ENCODE measurements around the gene BUB3. TPM values are rescaled to one million over a fixed set of nuclear protein-coding genes. Genes with fewer than 3 reads are reported as not detected.
A peak's percentile ranks its signal among the peaks of the same experiment; 100 is the strongest.

Gene BUB3
- total and polyA plus RNA-seq, 2 of the 8 experiments (the other 6 are each of a cell fraction or from before 2014, with no cell fraction given): 183 to 207 TPM

DNA sequence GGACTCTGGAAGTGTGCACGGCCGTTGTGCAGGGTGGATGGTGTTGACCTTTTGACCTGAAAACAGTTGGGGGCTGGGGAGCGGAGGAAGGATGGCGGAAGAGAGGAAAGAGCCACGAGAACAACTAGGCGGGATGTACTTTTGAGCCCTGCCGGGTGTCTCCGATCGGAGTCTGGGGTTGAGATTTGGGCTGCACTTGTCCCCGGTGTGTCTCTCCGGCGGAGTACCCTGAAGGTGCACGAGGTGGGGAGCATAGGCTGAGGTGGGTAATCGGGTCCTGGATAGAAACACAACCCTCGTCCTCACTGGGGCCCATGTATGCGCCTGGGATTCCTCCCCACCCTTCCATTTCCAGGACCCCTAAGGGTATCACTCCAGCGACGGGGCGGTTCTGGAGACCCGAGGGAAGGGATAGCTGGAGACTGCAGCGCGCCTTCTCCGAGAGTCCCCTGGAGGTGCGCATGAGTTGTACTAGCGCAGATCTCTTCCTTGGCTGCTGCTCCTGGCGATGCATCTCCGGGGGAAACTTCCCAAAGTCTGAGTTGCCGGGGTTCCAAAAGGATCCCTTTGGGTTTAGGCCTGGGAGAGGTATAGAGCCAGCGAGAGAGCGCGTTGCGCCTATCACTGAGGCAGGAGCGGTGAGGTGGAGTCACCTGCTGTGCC is 10.9 kb upstream of the BUB3 start (continued):
- TF ChIP-seq, protein P1, sequence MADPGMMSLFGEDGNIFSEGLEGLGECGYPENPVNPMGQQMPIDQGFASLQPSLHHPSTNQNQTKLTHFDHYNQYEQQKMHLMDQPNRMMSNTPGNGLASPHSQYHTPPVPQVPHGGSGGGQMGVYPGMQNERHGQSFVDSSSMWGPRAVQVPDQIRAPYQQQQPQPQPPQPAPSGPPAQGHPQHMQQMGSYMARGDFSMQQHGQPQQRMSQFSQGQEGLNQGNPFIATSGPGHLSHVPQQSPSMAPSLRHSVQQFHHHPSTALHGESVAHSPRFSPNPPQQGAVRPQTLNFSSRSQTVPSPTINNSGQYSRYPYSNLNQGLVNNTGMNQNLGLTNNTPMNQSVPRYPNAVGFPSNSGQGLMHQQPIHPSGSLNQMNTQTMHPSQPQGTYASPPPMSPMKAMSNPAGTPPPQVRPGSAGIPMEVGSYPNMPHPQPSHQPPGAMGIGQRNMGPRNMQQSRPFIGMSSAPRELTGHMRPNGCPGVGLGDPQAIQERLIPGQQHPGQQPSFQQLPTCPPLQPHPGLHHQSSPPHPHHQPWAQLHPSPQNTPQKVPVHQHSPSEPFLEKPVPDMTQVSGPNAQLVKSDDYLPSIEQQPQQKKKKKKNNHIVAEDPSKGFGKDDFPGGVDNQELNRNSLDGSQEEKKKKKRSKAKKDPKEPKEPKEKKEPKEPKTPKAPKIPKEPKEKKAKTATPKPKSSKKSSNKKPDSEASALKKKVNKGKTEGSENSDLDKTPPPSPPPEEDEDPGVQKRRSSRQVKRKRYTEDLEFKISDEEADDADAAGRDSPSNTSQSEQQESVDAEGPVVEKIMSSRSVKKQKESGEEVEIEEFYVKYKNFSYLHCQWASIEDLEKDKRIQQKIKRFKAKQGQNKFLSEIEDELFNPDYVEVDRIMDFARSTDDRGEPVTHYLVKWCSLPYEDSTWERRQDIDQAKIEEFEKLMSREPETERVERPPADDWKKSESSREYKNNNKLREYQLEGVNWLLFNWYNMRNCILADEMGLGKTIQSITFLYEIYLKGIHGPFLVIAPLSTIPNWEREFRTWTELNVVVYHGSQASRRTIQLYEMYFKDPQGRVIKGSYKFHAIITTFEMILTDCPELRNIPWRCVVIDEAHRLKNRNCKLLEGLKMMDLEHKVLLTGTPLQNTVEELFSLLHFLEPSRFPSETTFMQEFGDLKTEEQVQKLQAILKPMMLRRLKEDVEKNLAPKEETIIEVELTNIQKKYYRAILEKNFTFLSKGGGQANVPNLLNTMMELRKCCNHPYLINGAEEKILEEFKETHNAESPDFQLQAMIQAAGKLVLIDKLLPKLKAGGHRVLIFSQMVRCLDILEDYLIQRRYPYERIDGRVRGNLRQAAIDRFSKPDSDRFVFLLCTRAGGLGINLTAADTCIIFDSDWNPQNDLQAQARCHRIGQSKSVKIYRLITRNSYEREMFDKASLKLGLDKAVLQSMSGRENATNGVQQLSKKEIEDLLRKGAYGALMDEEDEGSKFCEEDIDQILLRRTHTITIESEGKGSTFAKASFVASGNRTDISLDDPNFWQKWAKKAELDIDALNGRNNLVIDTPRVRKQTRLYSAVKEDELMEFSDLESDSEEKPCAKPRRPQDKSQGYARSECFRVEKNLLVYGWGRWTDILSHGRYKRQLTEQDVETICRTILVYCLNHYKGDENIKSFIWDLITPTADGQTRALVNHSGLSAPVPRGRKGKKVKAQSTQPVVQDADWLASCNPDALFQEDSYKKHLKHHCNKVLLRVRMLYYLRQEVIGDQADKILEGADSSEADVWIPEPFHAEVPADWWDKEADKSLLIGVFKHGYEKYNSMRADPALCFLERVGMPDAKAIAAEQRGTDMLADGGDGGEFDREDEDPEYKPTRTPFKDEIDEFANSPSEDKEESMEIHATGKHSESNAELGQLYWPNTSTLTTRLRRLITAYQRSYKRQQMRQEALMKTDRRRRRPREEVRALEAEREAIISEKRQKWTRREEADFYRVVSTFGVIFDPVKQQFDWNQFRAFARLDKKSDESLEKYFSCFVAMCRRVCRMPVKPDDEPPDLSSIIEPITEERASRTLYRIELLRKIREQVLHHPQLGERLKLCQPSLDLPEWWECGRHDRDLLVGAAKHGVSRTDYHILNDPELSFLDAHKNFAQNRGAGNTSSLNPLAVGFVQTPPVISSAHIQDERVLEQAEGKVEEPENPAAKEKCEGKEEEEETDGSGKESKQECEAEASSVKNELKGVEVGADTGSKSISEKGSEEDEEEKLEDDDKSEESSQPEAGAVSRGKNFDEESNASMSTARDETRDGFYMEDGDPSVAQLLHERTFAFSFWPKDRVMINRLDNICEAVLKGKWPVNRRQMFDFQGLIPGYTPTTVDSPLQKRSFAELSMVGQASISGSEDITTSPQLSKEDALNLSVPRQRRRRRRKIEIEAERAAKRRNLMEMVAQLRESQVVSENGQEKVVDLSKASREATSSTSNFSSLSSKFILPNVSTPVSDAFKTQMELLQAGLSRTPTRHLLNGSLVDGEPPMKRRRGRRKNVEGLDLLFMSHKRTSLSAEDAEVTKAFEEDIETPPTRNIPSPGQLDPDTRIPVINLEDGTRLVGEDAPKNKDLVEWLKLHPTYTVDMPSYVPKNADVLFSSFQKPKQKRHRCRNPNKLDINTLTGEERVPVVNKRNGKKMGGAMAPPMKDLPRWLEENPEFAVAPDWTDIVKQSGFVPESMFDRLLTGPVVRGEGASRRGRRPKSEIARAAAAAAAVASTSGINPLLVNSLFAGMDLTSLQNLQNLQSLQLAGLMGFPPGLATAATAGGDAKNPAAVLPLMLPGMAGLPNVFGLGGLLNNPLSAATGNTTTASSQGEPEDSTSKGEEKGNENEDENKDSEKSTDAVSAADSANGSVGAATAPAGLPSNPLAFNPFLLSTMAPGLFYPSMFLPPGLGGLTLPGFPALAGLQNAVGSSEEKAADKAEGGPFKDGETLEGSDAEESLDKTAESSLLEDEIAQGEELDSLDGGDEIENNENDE (IDR thresholded peaks at IDR 0.05; ENCODE audit: insufficient replicate concordance, low read length): no peak
- TF ChIP-seq TEAD4 (IDR thresholded peaks at IDR 0.05; ENCODE audit: low read depth, low read length) (no peak), EGR1 (IDR thresholded peaks at IDR 0.05; ENCODE audit: borderline replicate concordance, low read depth, low read length) (no peak), RFX5 (IDR thresholded peaks at IDR 0.05; ENCODE audit: borderline replicate concordance, low read depth, low read length) (no peak), BACH1 (IDR thresholded peaks at IDR 0.05; ENCODE audit: low read length) (no peak), SP1 (IDR thresholded peaks at IDR 0.05; ENCODE audit: low read depth, low read length) (no peak), CHD1 (IDR thresholded peaks at IDR 0.05; ENCODE audit: low read depth, low read length) (no peak), HDAC2 (IDR thresholded peaks at IDR 0.05; ENCODE audit: borderline replicate concordance in 1 of 2, low read depth in 2 of 2, low read length in 2 of 2) (no peak), TCF12 (IDR thresholded peaks at IDR 0.05; ENCODE audit: low read depth, low read length) (no peak), BCL11A (IDR thresholded peaks at IDR 0.05; ENCODE audit: low read depth in 2 of 2, low read length in 2 of 2) (no peak), BRCA1 (IDR thresholded peaks at IDR 0.05; ENCODE audit: low read depth, low read length) (no peak), SUZ12 (IDR thresholded peaks at IDR 0.05; ENCODE audit: low read length) (peak; percentile 86)

All from H1 (cell line).